ENCODE measurements around the gene MDGA2. TPM values are rescaled to one million over a fixed set of nuclear protein-coding genes. Genes with fewer than 3 reads are reported as not detected.

Gene MDGA2
- total and polyA plus RNA-seq, 2 of the 13 experiments (the other 11 are each of a cell fraction or from before 2014, with no cell fraction given) = not detected

DNA sequence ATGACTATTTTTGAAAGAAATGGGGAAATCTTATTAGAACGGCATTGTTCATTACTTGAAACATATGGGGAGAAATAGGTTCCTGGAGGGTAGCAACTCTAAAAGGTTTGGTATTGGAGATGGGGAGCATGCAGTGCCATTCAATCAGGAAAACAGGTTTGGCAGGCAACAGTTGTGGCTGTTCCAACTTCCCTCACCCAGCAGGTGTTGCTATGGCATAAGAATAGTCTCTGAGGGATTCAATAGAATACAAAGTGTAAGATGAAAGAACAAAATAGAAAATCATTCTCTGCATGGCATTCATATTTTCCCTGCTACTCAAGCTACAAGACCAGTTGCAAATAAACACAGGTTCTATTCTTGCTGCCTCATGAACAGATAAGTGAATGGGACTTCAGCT, 630.6 kb downstream of the MDGA2 start (continued):
- TF ChIP-seq SNAPC2 (CRISPR knock-in tag; IDR thresholded peaks at IDR 0.05) (no peak), NFRKB (IDR thresholded peaks at IDR 0.05) (no peak), ELF4 (CRISPR knock-in tag; IDR thresholded peaks at IDR 0.05; ENCODE audit: borderline replicate concordance) (no peak)
- TF ChIP-seq, protein P1, sequence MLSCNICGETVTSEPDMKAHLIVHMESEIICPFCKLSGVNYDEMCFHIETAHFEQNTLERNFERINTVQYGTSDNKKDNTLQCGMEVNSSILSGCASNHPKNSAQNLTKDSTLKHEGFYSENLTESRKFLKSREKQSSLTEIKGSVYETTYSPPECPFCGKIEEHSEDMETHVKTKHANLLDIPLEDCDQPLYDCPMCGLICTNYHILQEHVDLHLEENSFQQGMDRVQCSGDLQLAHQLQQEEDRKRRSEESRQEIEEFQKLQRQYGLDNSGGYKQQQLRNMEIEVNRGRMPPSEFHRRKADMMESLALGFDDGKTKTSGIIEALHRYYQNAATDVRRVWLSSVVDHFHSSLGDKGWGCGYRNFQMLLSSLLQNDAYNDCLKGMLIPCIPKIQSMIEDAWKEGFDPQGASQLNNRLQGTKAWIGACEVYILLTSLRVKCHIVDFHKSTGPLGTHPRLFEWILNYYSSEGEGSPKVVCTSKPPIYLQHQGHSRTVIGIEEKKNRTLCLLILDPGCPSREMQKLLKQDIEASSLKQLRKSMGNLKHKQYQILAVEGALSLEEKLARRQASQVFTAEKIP (CRISPR knock-in tag; IDR thresholded peaks at IDR 0.05; ENCODE audit: borderline replicate concordance) = no peak

DNA sequence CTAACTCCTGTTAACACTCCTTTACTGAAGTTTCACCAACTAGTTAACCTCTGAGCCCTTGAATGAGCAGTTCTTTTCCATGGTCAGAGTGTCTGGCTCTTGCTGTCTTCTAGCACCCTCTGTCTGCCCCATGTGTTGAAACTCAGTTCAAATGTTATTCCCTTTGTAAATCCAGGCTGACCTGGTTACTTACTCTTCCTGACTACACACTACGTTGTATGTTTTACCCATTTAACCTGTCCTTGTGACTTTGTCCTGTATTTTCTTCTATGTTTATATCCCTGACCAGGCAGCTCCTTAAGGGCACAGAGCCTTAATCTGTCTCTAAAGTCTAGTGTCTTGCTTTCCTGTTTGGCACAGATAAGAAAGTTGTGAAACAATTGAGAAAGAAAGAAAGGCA, 634.9 kb downstream of the MDGA2 start:
- in situ Hi-C loops (cut with HindIII; ENCODE audit: extremely low pct_ligation_motif_present, low pct_unique_long_range_greater_than_20kb) = no loop called here
- Histone ChIP-seq H4K20me1 (ENCODE audit: insufficient read depth, low read length) (no peaks in the 10 kb centered on the region), H3K9ac (ENCODE audit: insufficient read depth, low read depth, low read length) (no peak overlapping the region), H2AFZ (ENCODE audit: low read length) (no peak overlapping the region), H3K4me3 (replicated peaks in 1 of 3; ENCODE audit: insufficient read depth in 1 of 3, low read depth in 2 of 3, low read length in 3 of 3) (no peak overlapping the region), H3K79me2 (ENCODE audit: insufficient read depth, low read length) (no peaks in the 10 kb centered on the region), H3K27me3 (ENCODE audit: control insufficient read depth in 1 of 2, insufficient read depth in 2 of 2, low read length in 2 of 2) (no peaks in the 10 kb centered on the region), H3K4me1 (ENCODE audit: insufficient read depth, low read length) (no peaks in the 10 kb centered on the region), H3K36me3 (replicated peaks in 1 of 2; ENCODE audit: control insufficient read depth in 1 of 2, insufficient read depth in 2 of 2, low read length in 2 of 2) (no peaks in the 10 kb centered on the region), H3K9me3 (ENCODE audit: low read length) (no peaks in the 10 kb centered on the region), H3K27ac (ENCODE audit: extremely low read length, insufficient read depth, low read length) (no peak overlapping the region), H3K4me2 (ENCODE audit: low read depth, low read length) (no peak overlapping the region)
- peak; percentile 57 for ATAC-seq
- POLR2A ChIA-PET = no interaction called here
- CTCF ChIA-PET (ENCODE audit: low intra/inter-chr PET ratio, low total read pairs) = no interaction called here
- TF ChIP-seq STAG1 (CRISPR knock-in tag; IDR thresholded peaks at IDR 0.05) (peak; percentile 46; the same call in 1 of the 2 replicates), ZNF33B (CRISPR knock-in tag; IDR thresholded peaks at IDR 0.05) (no peak)
- TF ChIP-seq, protein P2, sequence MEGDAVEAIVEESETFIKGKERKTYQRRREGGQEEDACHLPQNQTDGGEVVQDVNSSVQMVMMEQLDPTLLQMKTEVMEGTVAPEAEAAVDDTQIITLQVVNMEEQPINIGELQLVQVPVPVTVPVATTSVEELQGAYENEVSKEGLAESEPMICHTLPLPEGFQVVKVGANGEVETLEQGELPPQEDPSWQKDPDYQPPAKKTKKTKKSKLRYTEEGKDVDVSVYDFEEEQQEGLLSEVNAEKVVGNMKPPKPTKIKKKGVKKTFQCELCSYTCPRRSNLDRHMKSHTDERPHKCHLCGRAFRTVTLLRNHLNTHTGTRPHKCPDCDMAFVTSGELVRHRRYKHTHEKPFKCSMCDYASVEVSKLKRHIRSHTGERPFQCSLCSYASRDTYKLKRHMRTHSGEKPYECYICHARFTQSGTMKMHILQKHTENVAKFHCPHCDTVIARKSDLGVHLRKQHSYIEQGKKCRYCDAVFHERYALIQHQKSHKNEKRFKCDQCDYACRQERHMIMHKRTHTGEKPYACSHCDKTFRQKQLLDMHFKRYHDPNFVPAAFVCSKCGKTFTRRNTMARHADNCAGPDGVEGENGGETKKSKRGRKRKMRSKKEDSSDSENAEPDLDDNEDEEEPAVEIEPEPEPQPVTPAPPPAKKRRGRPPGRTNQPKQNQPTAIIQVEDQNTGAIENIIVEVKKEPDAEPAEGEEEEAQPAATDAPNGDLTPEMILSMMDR (CRISPR knock-in tag; IDR thresholded peaks at IDR 0.05) = peak; percentile 30; the same call in 1 of the 2 replicates
- 0% methylated on average over 1 of the region's 1 CpG for WGBS (ENCODE audit: low lambda C conversion rate)
- BruUV-seq (replicated peaks) = no TSS peak
- intact Hi-C loops (cut with micrococcal nuclease; ENCODE audit: unreplicated experiment) = no loop called here
- FAIRE-seq = no peak
- DNase-seq (ENCODE audit: low spot score) = peak; percentile 3

Measured in HepG2 (cell line).